ENCODE measurements around the gene RFT1.

- TF ChIP-seq CTCF (IDR thresholded peaks at IDR 0.05) (no peak), EP300 (IDR thresholded peaks at IDR 0.05) (no peak)
Observed at GRCh38 chr3:53137221-53137620, 7.0 kb upstream of the RFT1 start.
